ENCODE results near the gene GNB1. TPM values are rescaled to one million over a fixed set of nuclear protein-coding genes. Genes with fewer than 3 reads are reported as not detected.
A peak's percentile ranks its signal among the peaks of the same experiment; 100 is the strongest.
"Not testable (repeated sequence)": the region's sequence is repeated elsewhere in the genome, so short reads cannot be mapped to it uniquely, and the experiment has no call there.

Gene GNB1
- total RNA-seq, 2 donors from 2014 or later = 267 to 358 TPM

- peaks cover 0 to 4% of the 10 kb centered on the region in 2 donors for H3K36me3 Mint-ChIP-seq
- no peak for ATAC-seq
- no peak for DNase-seq (ENCODE audit: low spot score in 2 of 2)
- H3K9me3 Mint-ChIP-seq = no peaks in the 10 kb centered on the region
- no peak overlapping the region for H3K27ac Mint-ChIP-seq
These were observed 130.2 kb downstream of the GNB1 start for GRCh38 chr1:1760715-1761114.

- ATAC-seq (no peak), DNase-seq (ENCODE audit: low spot score in 2 of 2) (no peak)
- H3K36me3 Mint-ChIP-seq = peaks cover 0 to 4% of the 10 kb centered on the region in 2 donors
- no peaks in the 10 kb centered on the region for H3K9me3 Mint-ChIP-seq
- H3K27ac Mint-ChIP-seq = no peak overlapping the region
These were observed 130.6 kb downstream of the GNB1 start for GRCh38 chr1:1760345-1760650.

GRCh38 chr1:1759456-1760344 lies 131.2 kb downstream of the GNB1 start:
- H3K36me3 Mint-ChIP-seq = peaks cover 0 to 4% of the 10 kb centered on the region in 2 donors
- ATAC-seq = no peak

DNA sequence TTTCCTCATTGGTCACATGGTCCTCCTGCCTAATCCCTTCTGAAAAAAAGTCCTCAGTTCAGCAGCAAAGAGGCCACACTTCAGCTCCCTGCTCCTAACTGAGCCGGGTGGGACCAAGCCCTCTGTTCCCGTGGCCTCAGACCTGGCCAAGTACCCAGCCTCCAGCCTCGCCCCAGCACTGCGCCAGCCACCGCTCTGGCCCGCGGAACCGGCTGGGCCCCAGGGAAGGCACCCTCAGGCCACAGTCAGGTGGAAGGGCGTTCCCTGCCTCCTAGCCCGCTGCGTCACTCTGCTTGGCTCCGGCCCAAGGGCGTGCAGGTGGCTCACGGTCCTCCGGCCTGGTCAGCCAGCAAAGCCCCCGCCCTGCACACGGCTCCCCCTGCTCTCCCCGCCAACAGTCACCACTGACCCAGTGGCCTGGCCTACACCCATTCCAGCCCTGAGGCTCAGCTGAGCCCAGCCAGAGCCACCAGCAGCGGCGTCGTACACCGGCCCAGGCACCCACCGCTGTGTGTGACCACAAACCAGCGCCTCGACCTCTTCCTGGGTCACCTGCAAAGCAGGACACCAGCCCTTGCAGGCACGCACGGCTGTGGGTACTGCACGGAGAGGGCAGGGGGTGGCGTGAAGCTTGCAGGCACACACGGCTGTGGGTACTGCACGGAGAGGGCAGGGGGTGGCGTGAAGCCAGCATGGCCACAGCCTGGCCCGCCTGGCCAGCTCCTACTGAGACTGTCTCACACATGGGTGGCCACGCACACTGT lies 132.0 kb downstream of the GNB1 start:
- ATAC-seq = no peak

More at GRCh38 chr1:1759456-1760344, 131.2 kb downstream of the GNB1 start:
- Mint-ChIP-seq H3K9me3 (no peaks in the 10 kb centered on the region), H3K27ac (peak overlapping the region in 1 of 2 donors; percentile 10)
- no peak for DNase-seq (ENCODE audit: low spot score in 2 of 2)

DNA sequence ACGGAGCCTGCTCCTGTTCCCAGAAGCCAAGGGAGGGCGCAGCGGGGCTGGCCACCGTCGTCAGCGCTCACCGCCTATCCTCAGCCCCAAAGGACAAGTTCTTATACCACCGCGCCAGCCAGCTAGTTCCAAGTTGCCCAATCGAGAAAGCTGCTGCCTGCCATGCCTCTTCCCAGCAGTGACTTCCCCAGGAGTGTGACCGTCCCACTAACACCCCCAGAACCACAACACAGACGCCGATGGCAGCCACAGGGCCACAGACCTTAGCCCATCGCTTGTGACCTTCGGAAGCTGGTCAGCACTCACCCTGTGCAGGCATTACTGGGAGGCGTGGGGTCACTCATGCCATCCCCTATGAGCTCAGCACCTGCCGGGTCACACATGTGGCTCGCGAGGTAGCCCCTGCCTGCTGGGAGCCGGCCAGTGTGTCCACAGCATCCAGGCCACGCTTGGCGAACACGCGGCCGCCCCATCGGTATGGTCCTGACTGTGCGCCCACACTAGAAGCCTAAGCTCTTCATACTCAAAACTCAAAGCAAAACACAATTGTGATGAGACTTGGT lies 132.7 kb downstream of the GNB1 start:
- DNase-seq (ENCODE audit: low spot score in 2 of 2) (no peak), ATAC-seq (no peak)
- peaks cover 0 to 4% of the 10 kb centered on the region in 2 donors for H3K36me3 Mint-ChIP-seq
- H3K27ac Mint-ChIP-seq = peak overlapping the region in 1 of 2 donors; percentile 21
- H3K9me3 Mint-ChIP-seq = no peaks in the 10 kb centered on the region

More for the DNA sequence above, 132.0 kb downstream of the GNB1 start:
- Mint-ChIP-seq H3K36me3 (peaks cover 0 to 4% of the 10 kb centered on the region in 2 donors), H3K9me3 (no peaks in the 10 kb centered on the region), H3K27ac (peak overlapping the region in 1 of 2 donors; percentile 10)
- DNase-seq (ENCODE audit: low spot score in 2 of 2) = no peak

- ATAC-seq (no peak), DNase-seq (ENCODE audit: low spot score in 2 of 2) (no peak)
- Mint-ChIP-seq H3K9me3 (no peaks in the 10 kb centered on the region), H3K36me3 (peaks cover 0 to 4% of the 10 kb centered on the region in 2 donors), H3K27ac (peak overlapping the region in 1 of 2 donors; percentile 21)
These were observed 133.3 kb downstream of the GNB1 start for GRCh38 chr1:1757422-1758058.

DNA sequence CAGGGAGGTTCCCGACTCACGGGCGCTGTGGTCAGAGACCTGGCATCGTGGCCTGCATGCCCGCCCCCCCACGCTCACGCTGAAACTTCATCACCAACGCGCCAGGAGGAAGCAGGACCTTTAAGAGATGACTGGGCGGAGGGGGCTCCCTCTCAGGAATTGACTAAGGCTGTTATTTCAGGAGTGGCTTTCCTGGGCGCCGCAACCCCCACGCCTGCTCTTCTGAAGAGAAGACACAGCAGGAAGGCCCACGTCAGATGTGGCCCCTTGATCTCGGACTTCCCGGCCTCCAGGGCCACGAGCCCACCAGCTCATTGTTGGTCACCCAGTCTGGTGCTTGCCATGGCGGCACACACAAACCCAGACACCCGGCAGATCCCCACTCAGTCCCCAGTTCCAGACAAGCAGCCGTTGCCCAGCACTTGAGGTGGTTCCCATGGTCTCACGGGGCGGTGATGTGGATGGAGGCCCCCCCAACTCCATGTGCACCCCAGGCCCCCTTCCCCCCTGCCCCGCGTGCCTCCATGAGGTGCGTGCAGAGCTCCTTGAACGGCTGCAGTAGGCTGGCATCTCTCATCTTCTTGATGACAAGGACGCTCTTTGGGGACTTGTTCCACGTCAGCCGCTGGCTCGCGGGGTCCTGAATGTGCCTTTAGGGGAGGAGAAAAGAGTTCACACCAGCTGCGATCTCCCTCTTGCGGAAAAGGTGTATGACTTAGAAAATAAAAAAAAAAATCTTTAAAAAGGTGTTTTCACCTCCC lies 134.0 kb downstream of the GNB1 start:
- Mint-ChIP-seq H3K36me3 (peaks cover 0 to 4% of the 10 kb centered on the region in 2 donors), H3K27ac (no peak overlapping the region), H3K9me3 (no peaks in the 10 kb centered on the region)
- ATAC-seq (no peak), DNase-seq (ENCODE audit: low spot score in 2 of 2) (no peak)

GRCh38 chr1:1755852-1756251 lies 135.0 kb downstream of the GNB1 start:
- ATAC-seq (no peak), DNase-seq (ENCODE audit: low spot score in 2 of 2) (no peak)
- no peaks in the 10 kb centered on the region for H3K36me3 Mint-ChIP-seq
- H3K9me3 Mint-ChIP-seq = no peaks in the 10 kb centered on the region
- H3K27ac Mint-ChIP-seq = no peak overlapping the region

DNA sequence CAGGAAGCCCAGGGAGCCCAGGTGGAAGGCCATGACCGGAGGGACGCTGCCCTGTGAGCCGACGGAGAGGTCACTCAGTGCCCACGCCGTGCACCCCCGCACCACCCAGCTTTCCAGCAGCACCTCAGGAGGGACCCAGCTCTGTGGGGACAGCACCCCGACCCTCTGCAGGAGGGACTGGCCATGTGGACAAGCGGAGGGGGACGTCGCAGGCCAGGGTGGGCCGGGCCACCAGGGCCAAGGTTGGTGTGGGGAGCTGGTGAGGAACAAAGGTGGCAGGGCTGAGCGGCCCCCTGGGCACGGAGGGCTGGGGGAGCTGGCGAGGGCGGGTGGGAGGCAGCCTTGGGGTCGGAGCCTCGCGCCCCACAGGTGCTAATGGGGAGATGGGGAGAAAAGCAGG lies 135.5 kb downstream of the GNB1 start:
- Mint-ChIP-seq H3K27ac (no peak overlapping the region), H3K36me3 (no peaks in the 10 kb centered on the region), H3K9me3 (no peaks in the 10 kb centered on the region)
- no peak for DNase-seq (ENCODE audit: low spot score in 2 of 2)
- no peak for ATAC-seq

DNA sequence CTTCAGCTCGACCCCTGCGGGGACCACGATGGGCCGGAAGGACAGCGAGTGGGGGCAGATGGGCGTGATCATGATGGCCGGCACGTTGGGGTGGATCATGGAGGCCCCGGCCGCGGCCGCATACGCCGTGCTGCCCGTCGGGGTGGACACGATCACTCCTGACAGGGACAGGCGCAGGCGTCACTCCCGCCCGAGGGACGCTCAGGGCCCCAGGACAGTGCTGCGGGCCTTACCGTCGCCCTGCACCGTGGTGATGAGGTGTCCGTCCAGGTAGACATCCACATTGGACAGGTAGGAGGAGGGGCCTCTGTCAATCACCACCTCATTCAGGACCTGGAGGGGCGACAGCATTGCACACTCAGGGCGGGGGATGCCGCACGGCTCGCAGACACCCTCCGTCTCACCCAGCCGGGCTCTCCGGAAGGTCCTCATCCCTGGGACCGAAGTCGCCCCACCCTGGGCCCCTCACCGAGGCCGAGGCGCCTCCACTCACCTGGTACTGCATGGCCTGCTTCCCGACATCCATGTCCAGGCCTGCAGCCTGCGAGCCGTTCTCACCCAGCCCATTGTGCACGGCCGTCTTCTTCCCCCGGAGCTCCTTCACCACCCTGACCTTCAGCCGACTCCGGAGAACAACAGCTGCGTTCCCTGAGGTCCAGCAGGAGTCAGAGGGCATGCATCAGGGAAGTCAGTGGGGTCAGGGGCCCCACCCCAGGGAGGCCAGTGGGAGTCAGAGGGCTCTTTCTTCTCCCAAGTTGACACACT lies 136.7 kb downstream of the GNB1 start:
- no peak for DNase-seq (ENCODE audit: low spot score in 2 of 2)
- Mint-ChIP-seq H3K27ac (no peak overlapping the region), H3K9me3 (no peaks in the 10 kb centered on the region), H3K36me3 (no peaks in the 10 kb centered on the region)
- no peak for ATAC-seq

GRCh38 chr1:1753607-1754005 lies 137.3 kb downstream of the GNB1 start:
- H3K27ac Mint-ChIP-seq = no peak overlapping the region
- H3K9me3 Mint-ChIP-seq = no peaks in the 10 kb centered on the region
- ATAC-seq (no peak), DNase-seq (ENCODE audit: low spot score in 2 of 2) (no peak)
- H3K36me3 Mint-ChIP-seq = no peaks in the 10 kb centered on the region

- Mint-ChIP-seq H3K9me3 (no peaks in the 10 kb centered on the region), H3K27ac (no peak overlapping the region), H3K36me3 (no peaks in the 10 kb centered on the region)
- ATAC-seq (peak in 1 of 2 donors; percentile 12), DNase-seq (ENCODE audit: low spot score in 2 of 2) (no peak)
These were observed 138.0 kb downstream of the GNB1 start for GRCh38 chr1:1752636-1753606.

- no peak for DNase-seq (ENCODE audit: low spot score in 2 of 2)
- Mint-ChIP-seq H3K27ac (no peak overlapping the region), H3K9me3 (no peaks in the 10 kb centered on the region), H3K36me3 (no peaks in the 10 kb centered on the region)
- ATAC-seq = no peak
These were observed 138.7 kb downstream of the GNB1 start for GRCh38 chr1:1752190-1752589.

GRCh38 chr1:1749941-1750340 lies 140.9 kb downstream of the GNB1 start:
- not testable (repeated sequence) for H3K9me3 Mint-ChIP-seq; H3K27ac Mint-ChIP-seq; H3K36me3 Mint-ChIP-seq; ATAC-seq; DNase-seq (ENCODE audit: low spot score in 2 of 2)

Data from activated naive CD4-positive, alpha-beta T cell treated with anti-CD3 and anti-CD28 coated beads, Interleukin-2, amount 50 U/mL, for 72 hours (primary cell).